GM12864 (cell line): ENCODE measurements around the gene FMNL3.

Experiments
- DNase-seq: peaks from one replicate; pipeline ENCODE4 v3.0.0-alpha.2; 2011; ENCODE audit warnings: low read depth
- H3K4me3 ChIP-seq: 2 replicates; pipeline ENCODE4 v1.5.1; 2011; ENCODE audit warnings: mild to moderate bottlenecking, low read depth, low read length, control low read depth
- TF ChIP-seq, protein P1 (sequence below): IDR thresholded peaks from 2 replicates; pipeline ENCODE4 v1.5.1; 2011; ENCODE audit warnings: low read depth, mild to moderate bottlenecking, moderate library complexity, low read length, control low read depth, inconsistent platforms; ENCODE audit errors: missing control alignments

The FMNL3 gene

DNA sequence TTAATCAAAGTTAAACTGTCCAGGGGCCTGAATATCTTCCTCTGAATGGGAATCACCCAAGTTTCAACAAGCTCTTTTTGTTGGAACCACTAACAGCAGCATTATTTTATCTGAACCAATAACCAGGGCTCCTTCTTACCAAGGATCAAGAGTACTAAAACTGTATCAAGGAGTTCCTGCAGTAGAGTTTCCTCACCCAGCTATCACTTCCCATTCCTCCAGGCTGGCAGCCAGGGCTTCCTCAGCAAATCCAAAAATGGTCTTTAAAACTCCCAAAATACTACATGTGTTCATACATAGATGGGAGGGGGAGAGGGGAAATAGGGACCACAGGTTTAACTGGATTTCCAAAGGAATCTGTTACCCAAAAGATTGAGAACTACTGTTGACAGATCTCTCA lies 10.5 kb downstream of the FMNL3 start:
- no peak for DNase-seq
- no peak overlapping the region for H3K4me3 ChIP-seq
- TF ChIP-seq, protein P1, sequence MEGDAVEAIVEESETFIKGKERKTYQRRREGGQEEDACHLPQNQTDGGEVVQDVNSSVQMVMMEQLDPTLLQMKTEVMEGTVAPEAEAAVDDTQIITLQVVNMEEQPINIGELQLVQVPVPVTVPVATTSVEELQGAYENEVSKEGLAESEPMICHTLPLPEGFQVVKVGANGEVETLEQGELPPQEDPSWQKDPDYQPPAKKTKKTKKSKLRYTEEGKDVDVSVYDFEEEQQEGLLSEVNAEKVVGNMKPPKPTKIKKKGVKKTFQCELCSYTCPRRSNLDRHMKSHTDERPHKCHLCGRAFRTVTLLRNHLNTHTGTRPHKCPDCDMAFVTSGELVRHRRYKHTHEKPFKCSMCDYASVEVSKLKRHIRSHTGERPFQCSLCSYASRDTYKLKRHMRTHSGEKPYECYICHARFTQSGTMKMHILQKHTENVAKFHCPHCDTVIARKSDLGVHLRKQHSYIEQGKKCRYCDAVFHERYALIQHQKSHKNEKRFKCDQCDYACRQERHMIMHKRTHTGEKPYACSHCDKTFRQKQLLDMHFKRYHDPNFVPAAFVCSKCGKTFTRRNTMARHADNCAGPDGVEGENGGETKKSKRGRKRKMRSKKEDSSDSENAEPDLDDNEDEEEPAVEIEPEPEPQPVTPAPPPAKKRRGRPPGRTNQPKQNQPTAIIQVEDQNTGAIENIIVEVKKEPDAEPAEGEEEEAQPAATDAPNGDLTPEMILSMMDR = no peak

DNA sequence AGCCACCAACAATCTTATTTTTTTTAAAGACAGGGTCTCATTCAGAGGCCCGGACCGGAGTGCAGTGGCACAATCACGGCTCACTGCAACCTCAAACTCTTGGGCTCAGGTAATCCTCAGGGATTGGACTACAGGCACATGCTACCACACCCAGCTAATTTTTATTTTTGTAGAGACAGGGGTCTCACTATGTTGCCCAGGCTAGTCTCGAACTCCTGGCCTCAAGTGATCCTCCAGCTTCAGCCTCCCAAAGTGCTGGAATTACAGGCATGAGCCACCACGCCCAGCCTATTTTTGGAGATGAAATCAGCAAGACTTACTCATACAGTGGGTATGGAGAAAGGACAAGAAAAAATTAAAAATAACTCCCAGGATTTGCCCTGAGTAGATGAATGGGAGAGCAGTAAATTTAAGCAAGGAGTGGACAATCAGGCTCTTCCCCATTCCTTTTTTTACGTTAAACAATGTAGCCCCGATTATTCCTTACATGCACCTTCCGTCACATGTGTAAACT lies 13.2 kb downstream of the FMNL3 start:
- H3K4me3 ChIP-seq = no peak overlapping the region
- DNase-seq = no peak
- TF ChIP-seq, protein P1 = no peak

DNA sequence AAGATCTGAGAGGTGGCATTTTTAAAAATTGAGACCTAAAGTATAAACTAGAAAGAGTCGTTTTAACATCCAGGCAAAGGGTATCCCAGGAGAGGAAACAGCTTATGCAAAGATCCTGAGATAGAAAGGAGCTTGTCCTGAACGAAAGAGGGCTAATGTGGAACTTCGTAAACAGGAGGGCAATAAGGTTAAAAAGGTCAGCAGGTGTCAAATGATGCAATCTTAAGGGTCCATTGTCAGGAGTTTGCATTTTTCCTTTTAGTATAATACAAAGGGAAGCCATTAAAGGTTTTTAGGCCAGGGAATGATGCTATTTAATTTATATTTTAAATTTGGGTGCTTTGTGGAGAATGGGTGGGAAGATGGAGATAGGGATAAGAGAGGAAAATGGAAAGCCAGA lies 14.4 kb downstream of the FMNL3 start:
- no peak overlapping the region for H3K4me3 ChIP-seq
- no peak for DNase-seq
- TF ChIP-seq, protein P1 = no peak

DNA sequence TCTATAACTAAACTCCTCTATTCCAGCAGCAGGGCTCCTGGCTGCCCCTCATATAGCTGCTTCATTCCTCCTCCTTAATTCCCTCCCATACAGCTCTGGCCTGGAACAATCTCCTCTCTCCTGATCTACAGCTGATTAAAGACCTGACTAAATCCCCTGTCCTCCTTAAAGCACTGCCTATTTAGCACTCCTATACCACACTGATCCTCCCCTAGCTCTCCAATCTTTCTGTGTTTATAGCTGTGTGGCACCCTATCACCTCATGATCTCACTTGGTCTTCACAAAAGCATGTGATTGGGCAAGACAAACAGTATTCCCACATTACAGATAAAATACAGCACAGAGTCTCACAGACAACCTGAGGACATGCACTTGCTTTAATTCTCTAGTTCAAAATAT lies 17.4 kb downstream of the FMNL3 start:
- TF ChIP-seq, protein P1 = no peak
- DNase-seq = no peak
- no peak overlapping the region for H3K4me3 ChIP-seq

DNA sequence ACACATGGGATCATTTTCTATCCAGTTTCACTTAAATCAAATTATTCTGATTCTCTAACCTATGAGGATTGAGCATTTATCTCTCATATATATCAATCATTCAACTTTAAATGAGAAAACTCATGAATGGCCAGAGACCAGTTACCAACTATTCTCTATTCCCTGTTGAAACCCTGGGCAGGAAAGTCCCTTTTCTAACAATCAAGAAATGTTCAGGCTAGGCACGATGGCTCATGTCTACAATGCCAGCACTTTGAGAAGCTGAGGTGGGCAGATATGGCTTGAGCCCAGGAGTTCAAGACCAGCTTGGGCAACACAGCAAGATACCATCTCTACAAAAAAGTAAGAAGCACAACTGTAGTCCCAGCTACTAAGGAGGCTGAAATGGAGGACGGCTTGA lies 18.0 kb downstream of the FMNL3 start:
- no peak for DNase-seq
- TF ChIP-seq, protein P1 = no peak
- no peak overlapping the region for H3K4me3 ChIP-seq

DNA sequence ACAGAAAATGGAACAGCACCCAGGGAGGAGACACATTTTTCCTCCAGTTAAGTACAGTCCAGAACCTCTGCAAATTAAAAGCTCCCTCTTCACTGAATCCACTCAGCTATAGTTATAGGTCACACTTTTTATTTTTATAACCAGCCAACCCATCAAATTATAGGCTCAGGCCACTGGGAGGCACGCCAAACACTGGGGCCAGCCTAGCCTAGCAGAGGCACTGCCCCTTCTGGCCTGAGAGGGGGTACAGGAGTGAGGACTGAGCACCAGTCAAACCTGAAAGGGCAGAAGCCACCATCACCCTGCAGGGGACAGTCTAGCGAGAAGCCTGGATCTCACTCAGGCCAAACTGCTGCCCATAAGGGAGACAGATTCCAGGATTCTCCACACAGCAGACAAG lies 19.3 kb downstream of the FMNL3 start:
- no peak for DNase-seq
- TF ChIP-seq, protein P1 = no peak
- H3K4me3 ChIP-seq = no peak overlapping the region

DNA sequence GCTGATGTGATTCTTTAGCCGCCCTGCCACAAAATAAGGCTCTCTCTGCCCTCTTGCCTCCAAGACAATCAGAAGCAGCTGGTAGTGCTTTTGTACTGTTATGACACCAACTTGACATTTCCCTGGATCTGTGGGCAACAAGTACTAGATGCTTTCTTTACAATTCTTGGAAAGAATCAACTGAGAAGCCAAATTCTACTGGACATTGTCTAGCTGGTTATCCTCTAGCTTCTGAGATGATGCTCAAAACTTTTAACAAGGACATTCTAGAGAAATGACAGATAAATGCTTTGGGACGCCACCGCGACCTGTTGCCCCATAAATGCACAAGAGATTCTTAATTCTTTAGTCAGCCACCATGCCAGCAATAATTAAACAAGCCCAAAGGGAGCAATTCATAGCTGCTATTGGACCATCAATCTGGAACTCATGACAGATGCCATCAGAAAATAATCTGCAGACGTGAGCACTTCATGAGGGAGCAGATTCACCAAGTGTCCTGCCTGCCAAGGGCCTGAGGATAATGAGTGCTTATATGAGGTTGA lies 22.8 kb downstream of the FMNL3 start:
- TF ChIP-seq, protein P1 = no peak
- DNase-seq = no peak

More for the DNA sequence above, 22.8 kb downstream of the FMNL3 start:
- H3K4me3 ChIP-seq = no peak overlapping the region
